ENCODE measurements around the gene ZNF396.

GRCh38 chr18:35406666-35407065 is 29.5 kb upstream of the ZNF396 start:
- TF ChIP-seq, protein P1, sequence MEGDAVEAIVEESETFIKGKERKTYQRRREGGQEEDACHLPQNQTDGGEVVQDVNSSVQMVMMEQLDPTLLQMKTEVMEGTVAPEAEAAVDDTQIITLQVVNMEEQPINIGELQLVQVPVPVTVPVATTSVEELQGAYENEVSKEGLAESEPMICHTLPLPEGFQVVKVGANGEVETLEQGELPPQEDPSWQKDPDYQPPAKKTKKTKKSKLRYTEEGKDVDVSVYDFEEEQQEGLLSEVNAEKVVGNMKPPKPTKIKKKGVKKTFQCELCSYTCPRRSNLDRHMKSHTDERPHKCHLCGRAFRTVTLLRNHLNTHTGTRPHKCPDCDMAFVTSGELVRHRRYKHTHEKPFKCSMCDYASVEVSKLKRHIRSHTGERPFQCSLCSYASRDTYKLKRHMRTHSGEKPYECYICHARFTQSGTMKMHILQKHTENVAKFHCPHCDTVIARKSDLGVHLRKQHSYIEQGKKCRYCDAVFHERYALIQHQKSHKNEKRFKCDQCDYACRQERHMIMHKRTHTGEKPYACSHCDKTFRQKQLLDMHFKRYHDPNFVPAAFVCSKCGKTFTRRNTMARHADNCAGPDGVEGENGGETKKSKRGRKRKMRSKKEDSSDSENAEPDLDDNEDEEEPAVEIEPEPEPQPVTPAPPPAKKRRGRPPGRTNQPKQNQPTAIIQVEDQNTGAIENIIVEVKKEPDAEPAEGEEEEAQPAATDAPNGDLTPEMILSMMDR (IDR thresholded peaks at IDR 0.05; ENCODE audit: poor library complexity): no peak
- TF ChIP-seq EZH2 (IDR thresholded peaks at IDR 0.05; ENCODE audit: borderline replicate concordance): no peak

All from hepatocyte (in vitro differentiated cells).